ENCODE measurements around the gene CCKAR. TPM values are rescaled to one million over a fixed set of nuclear protein-coding genes. Genes with fewer than 3 reads are reported as not detected.

The CCKAR gene
- total RNA-seq, 2 donors from 2014 or later: not detected

GRCh38 chr4:26515936-26516335 lies 25.7 kb upstream of the CCKAR start:
- H3K4me1 ChIP-seq: no peaks in the 10 kb centered on the region
- no peak for DNase-seq
- TF ChIP-seq, protein P1, sequence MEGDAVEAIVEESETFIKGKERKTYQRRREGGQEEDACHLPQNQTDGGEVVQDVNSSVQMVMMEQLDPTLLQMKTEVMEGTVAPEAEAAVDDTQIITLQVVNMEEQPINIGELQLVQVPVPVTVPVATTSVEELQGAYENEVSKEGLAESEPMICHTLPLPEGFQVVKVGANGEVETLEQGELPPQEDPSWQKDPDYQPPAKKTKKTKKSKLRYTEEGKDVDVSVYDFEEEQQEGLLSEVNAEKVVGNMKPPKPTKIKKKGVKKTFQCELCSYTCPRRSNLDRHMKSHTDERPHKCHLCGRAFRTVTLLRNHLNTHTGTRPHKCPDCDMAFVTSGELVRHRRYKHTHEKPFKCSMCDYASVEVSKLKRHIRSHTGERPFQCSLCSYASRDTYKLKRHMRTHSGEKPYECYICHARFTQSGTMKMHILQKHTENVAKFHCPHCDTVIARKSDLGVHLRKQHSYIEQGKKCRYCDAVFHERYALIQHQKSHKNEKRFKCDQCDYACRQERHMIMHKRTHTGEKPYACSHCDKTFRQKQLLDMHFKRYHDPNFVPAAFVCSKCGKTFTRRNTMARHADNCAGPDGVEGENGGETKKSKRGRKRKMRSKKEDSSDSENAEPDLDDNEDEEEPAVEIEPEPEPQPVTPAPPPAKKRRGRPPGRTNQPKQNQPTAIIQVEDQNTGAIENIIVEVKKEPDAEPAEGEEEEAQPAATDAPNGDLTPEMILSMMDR (IDR thresholded peaks at IDR 0.05): no peak
- intact Hi-C loops (cut with DNase I): no loop called here
- H3K9ac ChIP-seq (ENCODE audit: low read depth in 2 of 2, low read length in 2 of 2): no peak overlapping the region
- no peak overlapping the region for H3K4me3 ChIP-seq
- no peaks in the 10 kb centered on the region for H3K27me3 ChIP-seq
- H3K27ac ChIP-seq: no peak overlapping the region
- H3K36me3 ChIP-seq: no peaks in the 10 kb centered on the region
- H3K9me3 ChIP-seq: no peaks in the 10 kb centered on the region

- DNase-seq: no peak
- intact Hi-C loops (cut with DNase I): no loop called here
- Histone ChIP-seq H3K36me3 (no peaks in the 10 kb centered on the region), H3K4me1 (no peaks in the 10 kb centered on the region), H3K9ac (ENCODE audit: low read depth in 2 of 2, low read length in 2 of 2) (no peak overlapping the region), H3K27ac (no peak overlapping the region), H3K4me3 (no peak overlapping the region), H3K9me3 (no peaks in the 10 kb centered on the region), H3K27me3 (no peaks in the 10 kb centered on the region)
- TF ChIP-seq, protein P1 (IDR thresholded peaks at IDR 0.05): no peak
These were observed 20.2 kb upstream of the CCKAR start for GRCh38 chr4:26510334-26510964.

DNA sequence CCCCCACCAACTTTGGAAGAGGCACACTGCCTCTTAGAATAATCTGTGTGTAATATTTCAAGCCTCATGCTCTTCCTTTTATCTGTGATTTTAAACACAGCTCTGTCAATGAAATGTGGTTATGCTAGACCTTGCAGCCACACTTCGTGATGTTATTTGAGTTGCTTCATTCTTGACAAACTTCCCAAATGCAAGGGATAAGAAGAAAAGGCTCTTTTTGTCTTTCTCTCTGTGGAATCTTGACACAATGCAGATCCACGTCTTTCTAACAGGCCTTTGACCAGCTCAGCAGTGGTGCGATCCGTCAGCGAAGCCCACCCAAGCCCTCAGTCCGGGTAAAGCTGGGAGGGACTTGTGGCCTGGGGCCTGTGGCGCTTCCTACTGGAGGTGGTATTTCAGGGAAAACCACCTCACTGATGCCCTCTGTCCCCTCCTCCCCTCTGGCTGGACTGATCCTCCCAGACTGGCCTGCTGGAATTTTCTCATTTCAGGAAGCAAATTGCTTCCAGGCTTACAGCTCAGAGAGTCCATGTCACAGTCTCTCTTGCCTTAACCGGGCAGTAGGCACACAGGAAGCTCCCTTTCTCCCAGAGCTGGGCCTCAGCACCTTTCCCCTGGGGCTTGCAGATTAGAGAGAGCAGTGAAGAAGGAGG lies 19.5 kb upstream of the CCKAR start:
- TF ChIP-seq, protein P1 (IDR thresholded peaks at IDR 0.05): no peak
- intact Hi-C loops (cut with DNase I): no loop called here
- H3K9me3 ChIP-seq: no peaks in the 10 kb centered on the region
- H3K4me1 ChIP-seq: no peaks in the 10 kb centered on the region
- no peak overlapping the region for H3K9ac ChIP-seq (ENCODE audit: low read depth in 2 of 2, low read length in 2 of 2)
- no peak overlapping the region for H3K4me3 ChIP-seq
- H3K27ac ChIP-seq: no peak overlapping the region
- no peaks in the 10 kb centered on the region for H3K36me3 ChIP-seq
- H3K27me3 ChIP-seq: no peaks in the 10 kb centered on the region
- no peak for DNase-seq

- Histone ChIP-seq H3K27me3 (no peaks in the 10 kb centered on the region), H3K9ac (ENCODE audit: low read depth in 2 of 2, low read length in 2 of 2) (no peak overlapping the region), H3K9me3 (no peaks in the 10 kb centered on the region), H3K4me3 (no peak overlapping the region), H3K36me3 (no peaks in the 10 kb centered on the region), H3K27ac (no peak overlapping the region), H3K4me1 (no peaks in the 10 kb centered on the region)
- TF ChIP-seq, protein P1 (IDR thresholded peaks at IDR 0.05): no peak
- intact Hi-C loops (cut with DNase I): no loop called here
- no peak for DNase-seq
These were observed 17.0 kb upstream of the CCKAR start for GRCh38 chr4:26507286-26507685.

DNA sequence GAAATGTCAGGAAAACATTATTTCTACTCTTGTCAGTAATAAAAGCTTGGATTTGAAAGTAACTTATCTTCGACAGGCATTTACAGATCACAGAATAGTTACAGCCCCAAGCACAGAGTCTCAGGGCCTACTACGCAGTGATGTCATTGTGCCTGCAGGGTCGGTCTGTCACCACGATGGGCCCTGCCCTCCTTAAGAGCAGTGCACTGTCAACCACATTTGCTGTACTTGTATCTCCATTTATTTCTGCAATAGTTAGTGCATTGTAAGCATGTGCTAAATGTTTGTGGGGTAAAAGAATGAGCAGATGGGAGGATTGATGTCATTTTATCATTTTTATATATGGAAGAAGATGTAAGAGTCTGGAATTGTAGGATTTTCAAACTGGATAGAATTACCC lies 13.6 kb upstream of the CCKAR start:
- intact Hi-C loops (cut with DNase I): no loop called here
- H3K27ac ChIP-seq: no peak overlapping the region
- no peaks in the 10 kb centered on the region for H3K27me3 ChIP-seq
- TF ChIP-seq, protein P1 (IDR thresholded peaks at IDR 0.05): no peak
- DNase-seq: no peak
- H3K9me3 ChIP-seq: no peaks in the 10 kb centered on the region
- no peak overlapping the region for H3K4me3 ChIP-seq
- no peak overlapping the region for H3K9ac ChIP-seq (ENCODE audit: low read depth in 2 of 2, low read length in 2 of 2)
- no peaks in the 10 kb centered on the region for H3K36me3 ChIP-seq
- no peaks in the 10 kb centered on the region for H3K4me1 ChIP-seq
